Kidney epithelial cell (primary cell): Measurements from ENCODE around the gene KCNIP4. TPM values are rescaled to one million over a fixed set of nuclear protein-coding genes. Genes with fewer than 3 reads are reported as not detected.

ENCODE experiments used
- DNase-seq: peaks from one replicate; pipeline ENCODE4 v3.0.0-alpha.2; 2010; ENCODE audit warnings: low read depth
- H3K27me3 ChIP-seq: 2 replicates; pipeline ENCODE4 v1.6.0; 2011; ENCODE audit warnings: low read length; ENCODE audit not compliant: control insufficient read depth, insufficient read depth
- H3K36me3 ChIP-seq: 2 replicates; pipeline ENCODE4 v1.5.1; 2011; ENCODE audit warnings: low read length; ENCODE audit not compliant: control insufficient read depth, insufficient read depth
- H3K4me3 ChIP-seq: 2 replicates; pipeline ENCODE4 v1.5.1; 2011; ENCODE audit warnings: low read depth, mild to moderate bottlenecking, control low read depth, low read length
- CTCF ChIP-seq: IDR thresholded peaks from 2 replicates; pipeline ENCODE4 v1.5.1; 2011; ENCODE audit warnings: mild to moderate bottlenecking, moderate library complexity, low read length, control low read depth, inconsistent platforms; ENCODE audit not compliant: insufficient read depth, poor library complexity, severe bottlenecking
- total RNA-seq: library from RNA; depleted of rRNA; stranded (reverse); fragments of >200 nt; gene quantifications from 2 replicates; pipeline ENCODE4 v1.2.3, GENCODE V29; 2015

Gene KCNIP4
- total RNA-seq, 1 donor from 2014 or later, result 5.5 TPM

GRCh38 chr4:21962691-21963090 is 14.1 kb upstream of the KCNIP4 start:
- no peaks in the 10 kb centered on the region for H3K27me3 ChIP-seq
- H3K4me3 ChIP-seq, result no peak overlapping the region
- no peaks in the 10 kb centered on the region for H3K36me3 ChIP-seq
- no peak for TF ChIP-seq CTCF
- no peak for DNase-seq

- TF ChIP-seq CTCF, result no peak
These were observed 12.2 kb upstream of the KCNIP4 start for GRCh38 chr4:21960793-21961192.

GRCh38 chr4:21954916-21955315 is 6.3 kb upstream of the KCNIP4 start:
- no peaks in the 10 kb centered on the region for H3K36me3 ChIP-seq
- no peaks in the 10 kb centered on the region for H3K27me3 ChIP-seq
- H3K4me3 ChIP-seq, result no peak overlapping the region
- no peak for DNase-seq
- TF ChIP-seq CTCF, result no peak

More at GRCh38 chr4:21960793-21961192, 12.2 kb upstream of the KCNIP4 start:
- no peaks in the 10 kb centered on the region for H3K36me3 ChIP-seq
- no peaks in the 10 kb centered on the region for H3K27me3 ChIP-seq
- no peak overlapping the region for H3K4me3 ChIP-seq
- no peak for DNase-seq

- no peak for DNase-seq
These were observed 5.1 kb upstream of the KCNIP4 start for GRCh38 chr4:21953653-21954052.

GRCh38 chr4:21952549-21952948 is 4.0 kb upstream of the KCNIP4 start:
- DNase-seq, result no peak
- no peak overlapping the region for H3K4me3 ChIP-seq
- TF ChIP-seq CTCF, result no peak
- H3K36me3 ChIP-seq, result no peaks in the 10 kb centered on the region
- H3K27me3 ChIP-seq, result peaks cover 12% of the 10 kb centered on the region

More at GRCh38 chr4:21953653-21954052, 5.1 kb upstream of the KCNIP4 start:
- Histone ChIP-seq H3K27me3 (peaks cover 2% of the 10 kb centered on the region), H3K36me3 (no peaks in the 10 kb centered on the region), H3K4me3 (no peak overlapping the region)
- no peak for TF ChIP-seq CTCF

GRCh38 chr4:21949073-21949457 is 493 bp upstream of the KCNIP4 start:
- Histone ChIP-seq H3K27me3 (peaks cover 19% of the 10 kb centered on the region), H3K36me3 (no peaks in the 10 kb centered on the region), H3K4me3 (peak overlapping the region; percentile 44)
- no peak for TF ChIP-seq CTCF
- DNase-seq, result no peak
